Mesodermal cell (in vitro differentiated cells): ENCODE results near the gene BFSP2.

ENCODE experiments used
- H3K27ac ChIP-seq: 2 replicates; pipeline ENCODE4 v1.7.0; 2013; ENCODE audit warnings: mild to moderate bottlenecking, low read depth, low read length, moderate library complexity; ENCODE audit not compliant: severe bottlenecking
- H3K36me3 ChIP-seq: 2 replicates; pipeline ENCODE4 v1.7.1; 2013; ENCODE audit warnings: mild to moderate bottlenecking, low read length, moderate library complexity; ENCODE audit not compliant: control insufficient read depth, insufficient read depth
- H3K4me1 ChIP-seq: one replicate; pipeline ENCODE4 v1.7.1; 2013; ENCODE audit warnings: mild to moderate bottlenecking, low read length; ENCODE audit not compliant: insufficient read depth, control insufficient read depth, poor library complexity, severe bottlenecking
- H3K4me3 ChIP-seq: 2 replicates; pipeline ENCODE4 v1.7.0; 2013; ENCODE audit warnings: low read length, control low read depth, mild to moderate bottlenecking; ENCODE audit not compliant: insufficient read depth, poor library complexity, severe bottlenecking; ENCODE audit errors: extremely low read depth
- H3K9me3 ChIP-seq: 2 replicates; pipeline ENCODE4 v1.7.1; 2013; ENCODE audit warnings: mild to moderate bottlenecking, low read length, moderate library complexity; ENCODE audit not compliant: control insufficient read depth
- WGBS, 2 experiments: methylation state at CpG; one replicate each; pipeline ENCODE4 v1.1.5; 2013; ENCODE audit warnings: missing lambda C conversion rate in 2 of 2; ENCODE audit not compliant: insufficient coverage in 2 of 2; 5-methylcytosine and 5-hydroxymethylcytosine counted together

The BFSP2 gene

GRCh38 chr3:133455960-133456359 is 56.1 kb downstream of the BFSP2 start:
- 82 to 100% methylated on average over 2 of the region's 2 CpGs for WGBS, 2 experiments
- Histone ChIP-seq H3K4me3 (no peak overlapping the region), H3K4me1 (peaks cover 24% of the 10 kb centered on the region), H3K36me3 (no peaks in the 10 kb centered on the region), H3K9me3 (no peaks in the 10 kb centered on the region), H3K27ac (no peak overlapping the region)

GRCh38 chr3:133457025-133457424 is 57.2 kb downstream of the BFSP2 start:
- 45 to 92% methylated on average over 1 to 3 of the region's 3 CpGs for WGBS, 2 experiments
- no peaks in the 10 kb centered on the region for H3K36me3 ChIP-seq
- no peak overlapping the region for H3K27ac ChIP-seq
- H3K4me1 ChIP-seq = peaks cover 23% of the 10 kb centered on the region
- H3K9me3 ChIP-seq = no peaks in the 10 kb centered on the region
- no peak overlapping the region for H3K4me3 ChIP-seq

GRCh38 chr3:133457465-133458067 is 57.7 kb downstream of the BFSP2 start:
- no CpG with 5 or more reads among the region's 1 CpG for WGBS, 2 experiments

GRCh38 chr3:133459400-133459799 is 59.5 kb downstream of the BFSP2 start:
- H3K9me3 ChIP-seq = no peaks in the 10 kb centered on the region
- peaks cover 10% of the 10 kb centered on the region for H3K4me1 ChIP-seq
- no peak overlapping the region for H3K4me3 ChIP-seq
- H3K36me3 ChIP-seq = no peaks in the 10 kb centered on the region
- WGBS, 2 experiments = 89% methylated on average over 2 to 4 of the region's 6 CpGs
- H3K27ac ChIP-seq = no peak overlapping the region

More at GRCh38 chr3:133457465-133458067, 57.7 kb downstream of the BFSP2 start:
- Histone ChIP-seq H3K9me3 (no peaks in the 10 kb centered on the region), H3K4me3 (no peak overlapping the region), H3K36me3 (no peaks in the 10 kb centered on the region), H3K27ac (no peak overlapping the region), H3K4me1 (peaks cover 18% of the 10 kb centered on the region)

GRCh38 chr3:133460809-133461208 is 61.0 kb downstream of the BFSP2 start:
- no peak overlapping the region for H3K27ac ChIP-seq
- H3K36me3 ChIP-seq = no peaks in the 10 kb centered on the region
- peaks cover 10% of the 10 kb centered on the region for H3K4me1 ChIP-seq
- no peak overlapping the region for H3K4me3 ChIP-seq
- 73 to 85% methylated on average over 3 of the region's 3 CpGs for WGBS, 2 experiments
- H3K9me3 ChIP-seq = no peaks in the 10 kb centered on the region

GRCh38 chr3:133461291-133461690 is 61.4 kb downstream of the BFSP2 start:
- Histone ChIP-seq H3K9me3 (no peaks in the 10 kb centered on the region), H3K4me1 (peaks cover 10% of the 10 kb centered on the region), H3K36me3 (no peaks in the 10 kb centered on the region), H3K4me3 (no peak overlapping the region), H3K27ac (no peak overlapping the region)
- 76 to 100% methylated on average over 1 to 3 of the region's 4 CpGs for WGBS, 2 experiments

GRCh38 chr3:133463347-133463860 is 63.5 kb downstream of the BFSP2 start:
- Histone ChIP-seq H3K27ac (no peak overlapping the region), H3K4me1 (peaks cover 10% of the 10 kb centered on the region), H3K36me3 (no peaks in the 10 kb centered on the region), H3K9me3 (no peaks in the 10 kb centered on the region), H3K4me3 (no peak overlapping the region)
- WGBS, 2 experiments = 98% methylated on average over 5 to 7 of the region's 8 CpGs

DNA sequence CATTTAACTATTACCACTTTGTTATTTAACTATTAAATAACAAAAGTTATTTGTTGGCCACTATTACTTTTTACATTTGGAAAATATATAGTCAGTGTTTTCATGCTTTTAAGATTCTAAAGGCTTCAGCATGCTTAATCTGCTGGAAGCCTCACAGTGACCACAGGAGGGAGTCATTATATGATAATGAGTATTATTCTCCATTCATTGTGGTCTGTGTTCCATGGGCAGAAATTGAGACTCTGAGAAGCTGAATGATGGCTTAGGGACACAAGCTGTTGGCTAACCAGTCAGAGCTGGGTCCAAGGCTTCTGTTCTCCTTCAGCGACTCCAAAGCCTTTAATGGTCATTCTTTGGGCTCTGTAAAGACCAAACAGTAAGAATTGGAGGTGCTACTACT is 64.7 kb downstream of the BFSP2 start:
- no peak overlapping the region for H3K27ac ChIP-seq
- H3K9me3 ChIP-seq = no peaks in the 10 kb centered on the region
- H3K4me1 ChIP-seq = peaks cover 10% of the 10 kb centered on the region
- WGBS, 2 experiments = 80% methylated on average over 1 of the region's 1 CpG; no CpG with 5 or more reads in 1 of the 2 experiments
- H3K4me3 ChIP-seq = no peak overlapping the region
- no peaks in the 10 kb centered on the region for H3K36me3 ChIP-seq

- Histone ChIP-seq H3K4me1 (no peaks in the 10 kb centered on the region), H3K27ac (no peak overlapping the region), H3K36me3 (no peaks in the 10 kb centered on the region), H3K4me3 (no peak overlapping the region), H3K9me3 (no peaks in the 10 kb centered on the region)
- 92 to 96% methylated on average over 4 to 6 of the region's 12 CpGs for WGBS, 2 experiments
These were observed 66.9 kb downstream of the BFSP2 start for GRCh38 chr3:133466531-133467386.

DNA sequence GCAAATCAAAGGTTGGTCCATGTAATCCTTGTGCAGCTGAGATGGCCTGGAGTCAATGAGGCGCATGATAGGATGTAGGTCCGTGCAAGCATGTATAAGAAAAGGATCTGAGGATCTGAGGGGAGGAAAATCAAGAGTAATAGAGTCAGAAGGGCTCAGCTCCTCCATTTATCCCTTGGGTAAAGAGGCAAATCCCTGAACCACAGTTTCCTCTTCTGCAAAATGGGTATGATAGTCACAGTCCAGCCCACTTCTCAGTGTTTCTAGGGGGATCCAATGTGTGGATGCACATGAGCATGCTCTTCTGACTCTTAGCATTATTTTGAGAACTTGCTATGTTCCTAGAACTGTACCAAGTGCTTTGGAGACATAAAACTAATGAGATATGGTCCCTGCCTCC is 67.9 kb downstream of the BFSP2 start:
- Histone ChIP-seq H3K4me1 (no peaks in the 10 kb centered on the region), H3K4me3 (no peak overlapping the region), H3K27ac (no peak overlapping the region), H3K9me3 (no peaks in the 10 kb centered on the region), H3K36me3 (no peaks in the 10 kb centered on the region)
- 81 to 90% methylated on average over 2 of the region's 2 CpGs for WGBS, 2 experiments
